ELF-1 (cell line): Measurements from ENCODE around the gene LRP11.
"Not testable (repeated sequence)": the region's sequence is repeated elsewhere in the genome, so short reads cannot be mapped to it uniquely, and the experiment has no call there.

ENCODE experiments used
- DNase-seq: peaks from one replicate; pipeline ENCODE4 v3.0.0-alpha.2; 2016; ENCODE audit warnings: low read depth, low spot score

Gene LRP11

GRCh38 chr6:149869275-149869892 is 5.2 kb upstream of the LRP11 start:
- DNase-seq = no peak

GRCh38 chr6:149867876-149868640 is 3.9 kb upstream of the LRP11 start:
- peak; percentile 47 for DNase-seq

GRCh38 chr6:149864578-149865535 is 698 bp upstream of the LRP11 start:
- DNase-seq = no peak

GRCh38 chr6:149862922-149863697 is 1.0 kb downstream of the LRP11 start:
- peak; percentile 63 for DNase-seq

- not testable (repeated sequence) for DNase-seq
Observed at GRCh38 chr6:149862424-149862738, 1.8 kb downstream of the LRP11 start.

- no peak for DNase-seq
Observed at GRCh38 chr6:149861603-149862423, 2.3 kb downstream of the LRP11 start.

- no peak for DNase-seq
Observed at GRCh38 chr6:149860834-149861602, 3.1 kb downstream of the LRP11 start.

- no peak for DNase-seq
Observed at GRCh38 chr6:149860513-149860833, 3.7 kb downstream of the LRP11 start.

- no peak for DNase-seq
Observed at GRCh38 chr6:149859938-149860337, 4.2 kb downstream of the LRP11 start.

GRCh38 chr6:149859368-149859767 is 4.8 kb downstream of the LRP11 start:
- DNase-seq = no peak

GRCh38 chr6:149857541-149857940 is 6.6 kb downstream of the LRP11 start:
- DNase-seq = no peak

GRCh38 chr6:149856256-149856994 is 7.7 kb downstream of the LRP11 start:
- DNase-seq = no peak

GRCh38 chr6:149855741-149856140 is 8.4 kb downstream of the LRP11 start:
- no peak for DNase-seq

- DNase-seq = peak; percentile 52
Observed at GRCh38 chr6:149855040-149855654, 9.0 kb downstream of the LRP11 start.

GRCh38 chr6:149854532-149854931 is 9.6 kb downstream of the LRP11 start:
- DNase-seq = no peak

GRCh38 chr6:149854017-149854416 is 10.1 kb downstream of the LRP11 start:
- not testable (repeated sequence) for DNase-seq

- DNase-seq = no peak
Observed at GRCh38 chr6:149852881-149853280, 11.3 kb downstream of the LRP11 start.

- DNase-seq = peak; percentile 46
Observed at GRCh38 chr6:149852180-149852579, 12.0 kb downstream of the LRP11 start.
